Breast epithelium (tissue), 4 donors: ENCODE measurements around the gene IQCE. TPM values are rescaled to one million over a fixed set of nuclear protein-coding genes. Genes with fewer than 3 reads are reported as not detected.

ENCODE experiments used
- DNase-seq, 2 donors: peaks; one replicate each; pipeline ENCODE4 v3.0.0-alpha.2; 2019; ENCODE audit warnings: low spot score in 2 of 2
- H3K27ac ChIP-seq, 2 donors: fragments of 200-600 bp; sonication (generic) in 1 of 2; one replicate each; pipeline ENCODE4 v1.5.1; 2016 to 2019; ENCODE audit warnings: mild to moderate bottlenecking in 1 of 2
- H3K27me3 ChIP-seq, 2 donors: fragments of 200-600 bp; sonication (generic) in 1 of 2; one replicate each; pipeline versions ENCODE4 v1.5.1 to v1.6.0; 2017 to 2019; ENCODE audit warnings: control low read depth in 1 of 2, mild to moderate bottlenecking in 1 of 2
- H3K36me3 ChIP-seq: fragments of 200-600 bp; one replicate; pipeline ENCODE4 v1.5.1; 2019
- H3K4me1 ChIP-seq, 2 donors: fragments of 200-600 bp; sonication (generic); one replicate each; pipeline ENCODE4 v1.5.1; 2016 to 2019; ENCODE audit warnings: control low read depth in 1 of 2
- H3K4me3 ChIP-seq, 3 donors: fragments of 200-600 bp; sonication (generic); 1 replicate in 2 of 3; 2 replicates in 1 of 3; pipeline ENCODE4 v1.5.1; 2016 to 2019; ENCODE audit warnings: mild to moderate bottlenecking in 3 of 3, moderate library complexity in 2 of 3
- H3K9me3 ChIP-seq, 2 donors: fragments of 200-600 bp; sonication (generic) in 1 of 2; one replicate each; pipeline ENCODE4 v1.5.1; 2016 to 2019; ENCODE audit warnings: control low read depth in 1 of 2
- CTCF ChIP-seq, 3 donors: fragments of 450-650 bp; IDR thresholded peaks; one replicate each; pipeline ENCODE4 v1.5.1; 2016 to 2017; ENCODE audit warnings: antibody characterized with exemption in 3 of 3, mild to moderate bottlenecking in 3 of 3, moderate library complexity in 3 of 3
- POLR2A ChIP-seq: fragments of 450-650 bp; IDR thresholded peaks from one replicate; pipeline ENCODE4 v1.6.1; 2016; ENCODE audit warnings: antibody characterized with exemption, mild to moderate bottlenecking, moderate library complexity
- POLR2AphosphoS5 ChIP-seq, 3 donors: sonication (generic); formaldehyde crosslinking; IDR thresholded peaks; one replicate each; pipeline ENCODE4 v1.6.1; 2017; ENCODE audit warnings: antibody characterized with exemption in 3 of 3
- intact Hi-C: fragments of 100-400 bp; cut with DNase I; formaldehyde crosslinking; loops from one replicate; pipeline ENCODE4 v1.15.1; 2023; ENCODE audit warnings: low total_unique reads
- total RNA-seq, 3 donors: library from RNA; depleted of rRNA; stranded (reverse); fragments of >200 nt; gene quantifications; one replicate each; pipeline ENCODE4 v1.1.0, GENCODE V29; 2016

The IQCE gene
- total RNA-seq, 3 donors from 2014 or later = 13.4 to 22.7 (median 13.8) TPM

- H3K27ac ChIP-seq = no peak overlapping the region
- H3K9me3 ChIP-seq = no peaks in the 10 kb centered on the region
- H3K4me3 ChIP-seq = no peak overlapping the region
- intact Hi-C loops = no loop called here
- H3K36me3 ChIP-seq = no peaks in the 10 kb centered on the region
- H3K4me1 ChIP-seq = no peaks in the 10 kb centered on the region
- H3K27me3 ChIP-seq = no peaks in the 10 kb centered on the region
- TF ChIP-seq CTCF (IDR thresholded peaks at IDR 0.05) (no peak), POLR2A (no peak), POLR2AphosphoS5 (IDR thresholded peaks at IDR 0.05) (no peak)
- no peak for DNase-seq
Measured at GRCh38 chr7:2577914-2578680, 19.3 kb downstream of the IQCE start.

GRCh38 chr7:2580636-2581035 is 21.9 kb downstream of the IQCE start:
- Histone ChIP-seq H3K9me3 (no peaks in the 10 kb centered on the region), H3K27me3 (no peaks in the 10 kb centered on the region), H3K4me1 (no peaks in the 10 kb centered on the region), H3K36me3 (no peaks in the 10 kb centered on the region), H3K4me3 (no peak overlapping the region), H3K27ac (no peak overlapping the region)
- DNase-seq = no peak
- intact Hi-C loops = no loop called here
- TF ChIP-seq POLR2A = no peak
- TF ChIP-seq POLR2AphosphoS5 (IDR thresholded peaks at IDR 0.05) = no peak
- no peak for TF ChIP-seq CTCF (IDR thresholded peaks at IDR 0.05)

GRCh38 chr7:2582006-2582735 is 23.4 kb downstream of the IQCE start:
- TF ChIP-seq CTCF (IDR thresholded peaks at IDR 0.05) = no peak
- no peak for TF ChIP-seq POLR2AphosphoS5 (IDR thresholded peaks at IDR 0.05)
- TF ChIP-seq POLR2A = no peak
- H3K4me3 ChIP-seq = no peak overlapping the region
- no peaks in the 10 kb centered on the region for H3K27me3 ChIP-seq
- no peaks in the 10 kb centered on the region for H3K9me3 ChIP-seq
- intact Hi-C loops = no loop called here
- DNase-seq = no peak
- no peak overlapping the region for H3K27ac ChIP-seq
- no peaks in the 10 kb centered on the region for H3K4me1 ChIP-seq
- no peaks in the 10 kb centered on the region for H3K36me3 ChIP-seq

- TF ChIP-seq CTCF (IDR thresholded peaks at IDR 0.05) = no peak
- no peak for TF ChIP-seq POLR2AphosphoS5 (IDR thresholded peaks at IDR 0.05)
- no peak for TF ChIP-seq POLR2A
- Histone ChIP-seq H3K36me3 (no peaks in the 10 kb centered on the region), H3K4me3 (no peak overlapping the region), H3K27me3 (no peaks in the 10 kb centered on the region), H3K4me1 (no peaks in the 10 kb centered on the region), H3K27ac (no peak overlapping the region), H3K9me3 (no peaks in the 10 kb centered on the region)
- no peak for DNase-seq
- intact Hi-C loops = no loop called here
Measured at GRCh38 chr7:2583798-2584580, 25.2 kb downstream of the IQCE start.

- H3K9me3 ChIP-seq = no peaks in the 10 kb centered on the region
- no peak for DNase-seq
- no peaks in the 10 kb centered on the region for H3K4me1 ChIP-seq
- intact Hi-C loops = no loop called here
- TF ChIP-seq POLR2A (no peak), POLR2AphosphoS5 (IDR thresholded peaks at IDR 0.05) (no peak), CTCF (IDR thresholded peaks at IDR 0.05) (no peak)
- no peaks in the 10 kb centered on the region for H3K36me3 ChIP-seq
- no peak overlapping the region for H3K4me3 ChIP-seq
- no peak overlapping the region for H3K27ac ChIP-seq
- no peaks in the 10 kb centered on the region for H3K27me3 ChIP-seq
Measured at GRCh38 chr7:2585446-2585845, 26.7 kb downstream of the IQCE start.
